Mononuclear cell (primary cell): ENCODE measurements around the gene PPP1CA. TPM values are rescaled to one million over a fixed set of nuclear protein-coding genes. Genes with fewer than 3 reads are reported as not detected.
A peak's percentile ranks its signal among the peaks of the same experiment; 100 is the strongest.

Experiments used
- H3K27me3 ChIP-seq: 2 replicates; pipeline ENCODE4 v1.6.0; 2011; ENCODE audit warnings: low read length, control low read depth; ENCODE audit not compliant: insufficient read depth
- H3K4me1 ChIP-seq: 2 replicates; pipeline ENCODE4 v1.5.1; 2011; ENCODE audit warnings: mild to moderate bottlenecking, low read length, control low read depth; ENCODE audit not compliant: insufficient read depth
- H3K4me3 ChIP-seq: 2 replicates; pipeline ENCODE4 v1.5.1; 2011; ENCODE audit warnings: mild to moderate bottlenecking, low read length, moderate library complexity
- H3K9me3 ChIP-seq: 2 replicates; pipeline ENCODE4 v1.5.1; 2011; ENCODE audit warnings: low read depth, mild to moderate bottlenecking, control low read depth, low read length
- total RNA-seq: library from RNA; depleted of rRNA; stranded (reverse); fragments of >200 nt; gene quantifications from one replicate; pipeline ENCODE4 v1.2.3, GENCODE V29; 2012

The PPP1CA gene
- total RNA-seq, 1 donor, result 126 TPM

- no peaks in the 10 kb centered on the region for H3K9me3 ChIP-seq
- no peaks in the 10 kb centered on the region for H3K27me3 ChIP-seq
- H3K4me1 ChIP-seq, result peaks cover 83% of the 10 kb centered on the region
- H3K4me3 ChIP-seq, result no peak overlapping the region
Measured at GRCh38 chr11:67367761-67368227, 33.9 kb downstream of the PPP1CA start.

DNA sequence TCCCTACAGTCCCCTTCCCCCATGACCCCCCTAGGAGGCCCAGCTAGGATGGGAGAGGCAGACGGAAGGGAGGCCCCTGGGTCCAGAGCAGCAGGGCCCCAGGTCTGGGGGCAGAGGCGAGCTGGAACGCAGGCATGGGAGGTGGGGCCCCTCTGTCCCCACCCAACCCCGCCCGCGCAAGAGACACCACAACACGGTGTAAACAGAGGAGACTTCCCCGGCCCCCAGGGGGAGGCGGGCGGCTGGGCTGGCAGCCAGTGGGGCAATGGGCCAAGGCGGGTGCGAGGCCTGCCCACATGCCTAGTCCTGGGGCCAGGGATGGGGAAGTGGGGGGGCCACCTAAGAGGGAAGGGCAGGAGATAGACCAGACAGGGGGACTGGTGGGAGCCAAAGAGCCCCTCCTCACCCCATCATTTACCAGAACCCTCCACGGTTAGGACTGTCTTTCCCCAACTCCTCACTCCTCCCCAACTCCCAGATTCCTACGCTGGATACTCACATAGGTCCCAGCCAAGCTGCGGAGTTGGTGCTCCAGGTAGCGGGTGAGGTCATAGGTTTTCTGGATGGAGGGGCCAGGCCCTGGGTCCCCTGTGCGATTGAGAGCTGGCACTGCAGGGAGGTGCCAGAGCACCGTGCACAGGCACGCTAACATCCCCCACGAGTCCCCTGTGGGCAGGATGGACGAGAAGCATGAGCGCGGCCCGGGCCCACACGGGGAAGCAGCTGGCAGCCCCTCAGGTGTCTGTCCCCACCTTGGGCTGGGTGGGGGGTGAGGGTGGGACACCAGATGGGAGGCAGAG lies 34.5 kb downstream of the PPP1CA start:
- Histone ChIP-seq H3K27me3 (no peaks in the 10 kb centered on the region), H3K9me3 (no peaks in the 10 kb centered on the region), H3K4me1 (peaks cover 82% of the 10 kb centered on the region), H3K4me3 (no peak overlapping the region)

DNA sequence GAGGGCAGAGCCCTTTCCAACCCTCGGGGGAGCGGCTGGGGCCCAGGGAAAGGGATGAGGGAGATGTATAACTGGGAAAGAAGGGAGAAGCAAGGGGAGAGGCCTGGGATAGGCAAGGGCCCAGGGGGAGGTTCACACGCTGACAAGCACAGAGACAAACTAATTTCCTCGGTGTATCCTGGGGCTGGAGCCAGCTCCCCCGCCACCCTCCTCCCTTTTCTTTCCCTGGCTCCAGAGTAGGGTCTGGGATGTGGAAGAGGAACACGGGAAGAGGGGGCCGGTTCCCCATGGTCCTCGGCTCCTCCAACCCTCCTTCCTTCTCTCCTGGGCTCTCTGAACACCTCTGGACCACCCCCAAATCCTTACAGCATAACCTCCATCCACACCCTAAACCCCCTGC lies 35.1 kb downstream of the PPP1CA start:
- H3K4me3 ChIP-seq, result no peak overlapping the region
- peaks cover 76% of the 10 kb centered on the region for H3K4me1 ChIP-seq
- no peaks in the 10 kb centered on the region for H3K27me3 ChIP-seq
- H3K9me3 ChIP-seq, result no peaks in the 10 kb centered on the region

GRCh38 chr11:67365736-67366444 lies 35.8 kb downstream of the PPP1CA start:
- H3K9me3 ChIP-seq, result no peaks in the 10 kb centered on the region
- H3K27me3 ChIP-seq, result no peaks in the 10 kb centered on the region
- peaks cover 69% of the 10 kb centered on the region for H3K4me1 ChIP-seq
- H3K4me3 ChIP-seq, result no peak overlapping the region

DNA sequence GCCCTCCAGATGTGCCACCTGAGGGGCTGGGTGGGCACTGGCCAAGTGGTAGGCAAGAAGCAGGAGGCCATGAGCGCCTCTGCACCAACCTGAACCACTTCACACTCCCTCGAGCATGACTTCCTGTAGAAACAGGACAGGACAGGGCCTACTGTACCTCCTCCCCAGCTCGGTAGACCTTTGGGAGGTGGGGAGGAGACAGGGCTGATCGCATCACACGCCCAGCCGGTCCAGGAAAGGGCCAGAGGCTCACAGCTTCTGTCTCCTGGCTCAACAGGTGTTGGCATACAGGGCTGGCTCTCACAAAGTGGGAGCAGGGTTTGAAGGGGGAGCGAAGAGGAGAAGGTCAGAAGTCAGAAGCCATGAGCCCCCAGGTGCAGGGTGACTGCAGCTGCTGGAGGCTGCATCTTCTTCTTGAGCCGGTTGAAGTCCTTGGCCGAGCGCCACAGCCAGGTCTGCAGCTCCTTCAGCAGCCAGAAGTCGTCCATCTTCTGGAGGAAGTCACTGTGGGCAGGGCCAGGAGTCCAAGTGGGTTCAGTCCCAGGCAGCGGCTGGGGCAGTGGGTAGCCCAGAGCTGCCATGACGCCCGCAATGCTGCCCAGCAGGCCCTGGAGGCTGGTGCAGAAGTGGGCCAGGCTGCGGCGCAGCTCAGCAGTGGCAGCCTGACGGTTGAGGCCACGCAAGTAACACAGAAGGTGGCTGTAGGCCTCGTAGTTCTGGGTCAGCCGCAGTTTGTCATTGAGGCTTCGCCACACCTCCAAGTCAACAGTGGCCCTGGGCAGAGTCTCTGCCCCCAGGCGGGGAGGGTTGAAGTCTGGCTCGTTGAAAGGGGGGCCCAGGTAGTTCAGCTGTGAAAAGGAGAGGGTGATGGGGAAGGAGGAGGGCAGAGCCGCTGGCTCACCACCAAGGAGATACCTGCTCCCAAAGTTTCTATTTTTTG lies 36.6 kb downstream of the PPP1CA start:
- H3K27me3 ChIP-seq, result no peaks in the 10 kb centered on the region
- H3K4me1 ChIP-seq, result peaks cover 63% of the 10 kb centered on the region
- H3K9me3 ChIP-seq, result no peaks in the 10 kb centered on the region
- no peak overlapping the region for H3K4me3 ChIP-seq

DNA sequence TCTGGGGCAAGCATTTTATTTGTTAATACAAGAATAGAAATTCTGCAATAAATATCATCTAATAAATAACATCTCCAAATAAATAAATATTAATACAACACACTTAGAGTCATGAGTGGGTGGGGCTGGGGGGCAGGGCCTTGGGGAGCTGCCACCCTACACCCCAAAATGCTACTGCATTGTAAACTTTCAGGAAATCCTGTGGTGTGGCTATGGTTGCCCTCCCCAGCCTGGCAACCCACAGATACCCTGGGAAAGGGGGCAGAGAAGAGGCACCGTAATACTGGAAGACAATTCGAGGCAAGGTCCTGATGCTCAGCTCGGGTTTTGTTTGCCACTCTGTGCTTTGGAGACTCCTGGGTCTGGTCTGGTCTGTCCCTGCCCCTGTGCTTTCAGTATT lies 37.5 kb downstream of the PPP1CA start:
- H3K4me1 ChIP-seq, result peaks cover 55% of the 10 kb centered on the region
- H3K4me3 ChIP-seq, result no peak overlapping the region
- no peaks in the 10 kb centered on the region for H3K27me3 ChIP-seq

GRCh38 chr11:67357831-67358670 lies 43.6 kb downstream of the PPP1CA start:
- no peaks in the 10 kb centered on the region for H3K9me3 ChIP-seq
- no peak overlapping the region for H3K4me3 ChIP-seq
- no peaks in the 10 kb centered on the region for H3K27me3 ChIP-seq
- peaks cover 57% of the 10 kb centered on the region for H3K4me1 ChIP-seq

More for the DNA sequence above, 37.5 kb downstream of the PPP1CA start:
- no peaks in the 10 kb centered on the region for H3K9me3 ChIP-seq

- H3K27me3 ChIP-seq, result no peaks in the 10 kb centered on the region
- H3K4me3 ChIP-seq, result no peak overlapping the region
- peaks cover 66% of the 10 kb centered on the region for H3K4me1 ChIP-seq
- H3K9me3 ChIP-seq, result no peaks in the 10 kb centered on the region
Measured at GRCh38 chr11:67356864-67357561, 44.6 kb downstream of the PPP1CA start.

DNA sequence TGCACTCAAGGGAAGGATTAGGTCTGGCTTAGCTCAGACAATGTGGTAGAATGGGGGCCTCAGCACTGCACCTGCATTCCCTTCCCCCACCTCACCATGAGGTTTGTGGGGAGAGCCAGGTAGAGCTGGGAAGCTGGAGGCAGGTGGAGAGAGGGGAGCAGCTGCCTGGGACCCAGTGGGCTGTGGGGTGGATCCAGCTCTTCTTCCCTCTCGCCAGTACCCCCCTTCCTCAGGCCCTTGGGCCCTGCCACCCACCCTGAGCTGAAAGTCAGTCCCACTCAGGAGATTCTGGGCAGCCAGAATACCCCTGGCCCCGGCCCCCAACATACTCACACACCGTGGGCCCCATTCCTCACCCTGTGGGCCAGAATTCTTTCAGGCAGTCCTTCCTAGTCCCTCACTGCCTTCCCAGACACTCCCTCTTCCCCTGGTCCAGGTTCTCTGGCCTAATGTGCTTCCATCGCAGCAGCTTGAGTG lies 45.2 kb downstream of the PPP1CA start:
- Histone ChIP-seq H3K4me3 (no peak overlapping the region), H3K4me1 (peaks cover 72% of the 10 kb centered on the region), H3K9me3 (no peaks in the 10 kb centered on the region), H3K27me3 (no peaks in the 10 kb centered on the region)

- Histone ChIP-seq H3K4me1 (peaks cover 78% of the 10 kb centered on the region), H3K4me3 (no peak overlapping the region), H3K9me3 (no peaks in the 10 kb centered on the region), H3K27me3 (no peaks in the 10 kb centered on the region)
Measured at GRCh38 chr11:67355794-67356386, 45.8 kb downstream of the PPP1CA start.

DNA sequence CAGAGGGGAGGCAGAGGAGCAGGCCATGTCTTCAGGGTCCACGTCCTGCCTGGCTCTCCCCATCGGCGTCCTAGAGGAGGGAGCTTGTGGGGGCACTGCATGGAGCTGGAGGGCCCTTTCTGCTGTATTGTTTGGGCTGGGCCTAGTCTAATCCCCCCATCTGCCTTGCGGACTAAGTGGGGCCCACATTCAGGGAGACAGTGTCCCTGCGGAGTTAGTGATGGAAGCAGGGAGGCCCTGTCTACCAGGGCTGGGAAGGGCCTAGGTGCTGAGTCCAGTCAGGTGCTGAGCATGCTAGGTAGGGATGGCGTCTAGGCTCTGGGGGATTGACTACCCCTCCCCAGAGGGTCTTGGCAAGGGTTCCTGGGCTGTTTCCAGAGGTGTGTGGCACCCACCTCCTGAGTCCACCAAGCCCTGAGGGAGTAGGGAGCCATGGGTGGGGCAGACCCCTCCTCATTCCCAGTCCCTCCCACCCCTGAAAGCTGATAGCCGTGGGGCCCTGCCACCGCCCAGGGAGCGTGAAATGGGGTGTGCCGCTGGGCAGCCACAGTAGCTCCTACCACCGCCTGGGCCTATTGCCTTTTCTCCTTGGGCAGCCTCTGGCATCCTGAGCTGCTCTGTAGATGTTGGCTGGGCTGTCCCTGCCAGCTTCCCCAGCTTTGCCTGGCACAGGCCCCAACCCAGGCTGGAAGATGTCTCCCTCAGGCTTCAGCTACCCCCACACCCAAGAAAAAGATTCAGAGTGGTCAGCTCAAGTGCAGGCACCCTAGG lies 46.5 kb downstream of the PPP1CA start:
- Histone ChIP-seq H3K4me3 (no peak overlapping the region), H3K4me1 (peaks cover 83% of the 10 kb centered on the region), H3K9me3 (no peaks in the 10 kb centered on the region), H3K27me3 (no peaks in the 10 kb centered on the region)

GRCh38 chr11:67354075-67355022 lies 47.3 kb downstream of the PPP1CA start:
- Histone ChIP-seq H3K4me3 (peak overlapping the region; percentile 71), H3K27me3 (no peaks in the 10 kb centered on the region), H3K9me3 (no peaks in the 10 kb centered on the region), H3K4me1 (peaks cover 89% of the 10 kb centered on the region)
